DMS53 treated with DMSO at 0.1 percent for 48 hours (cell line): Measurements from ENCODE around the gene VCP.

Experiments
- DNase-seq: peaks from one replicate; lab custom pipeline; 2025; ENCODE audit not compliant: unreplicated experiment; lab: John Stamatoyannopoulos, UW

Gene VCP

GRCh38 chr9:35103660-35104191 is 31.3 kb upstream of the VCP start:
- DNase-seq: no peak

GRCh38 chr9:35102769-35103659 is 30.6 kb upstream of the VCP start, which contains the start of gene STOML2:
Gene STOML2, minus strand, starts transcription at chr9:35103131. Its CDS starts 37 bp downstream, at chr9:35103094.
- DNase-seq: peak; percentile 81

GRCh38 chr9:35102465-35102768 is 30.0 kb upstream of the VCP start:
- no peak for DNase-seq

GRCh38 chr9:35097573-35097972 is 25.1 kb upstream of the VCP start:
- no peak for DNase-seq

GRCh38 chr9:35096035-35096849 is 23.8 kb upstream of the VCP start, which contains the start of gene PIGO:
Gene PIGO, minus strand, starts transcription at chr9:35096591. Its CDS starts 1,026 bp downstream, at chr9:35095565.
- DNase-seq: peak; percentile 54

GRCh38 chr9:35091536-35091935 is 19.1 kb upstream of the VCP start:
- DNase-seq: no peak

- no peak for DNase-seq
Measured at GRCh38 chr9:35089434-35089833, 17.0 kb upstream of the VCP start.

GRCh38 chr9:35085078-35085477 is 12.7 kb upstream of the VCP start:
- no peak for DNase-seq

- peak; percentile 82 for DNase-seq
Measured at GRCh38 chr9:35079426-35080341, 7.3 kb upstream of the VCP start, which contains the start of gene FANCG. Gene FANCG, minus strand, starts transcription at chr9:35079942. Its CDS starts 418 bp downstream, at chr9:35079524.

- no peak for DNase-seq
Measured at GRCh38 chr9:35079041-35079425, 6.6 kb upstream of the VCP start.

GRCh38 chr9:35078066-35078465 is 5.6 kb upstream of the VCP start:
- no peak for DNase-seq

- DNase-seq: no peak
Measured at GRCh38 chr9:35076848-35077247, 4.4 kb upstream of the VCP start.

GRCh38 chr9:35075358-35075757 is 2.9 kb upstream of the VCP start:
- no peak for DNase-seq

GRCh38 chr9:35074791-35075190 is 2.4 kb upstream of the VCP start:
- DNase-seq: no peak

GRCh38 chr9:35074141-35074540 is 1.7 kb upstream of the VCP start:
- DNase-seq: no peak

- no peak for DNase-seq
Measured at GRCh38 chr9:35073279-35073612, 821 bp upstream of the VCP start.

GRCh38 chr9:35071814-35072460 is 488 bp downstream of the VCP start:
- peak; percentile 41 for DNase-seq

GRCh38 chr9:35070823-35071813 is 1.3 kb downstream of the VCP start:
- DNase-seq: no peak

GRCh38 chr9:35069020-35069419 is 3.4 kb downstream of the VCP start:
- no peak for DNase-seq
